HL-60/S4 (cell line): Measurements from ENCODE around the gene RAD51.

ENCODE experiments used
- in situ Hi-C: fragments of 300-500 bp; cut with MboI; formaldehyde crosslinking; loops from 2 replicates; pipeline ENCODE4 v1.14.3; 2022; ENCODE audit warnings: low sequenced_read_pairs

The RAD51 gene

DNA sequence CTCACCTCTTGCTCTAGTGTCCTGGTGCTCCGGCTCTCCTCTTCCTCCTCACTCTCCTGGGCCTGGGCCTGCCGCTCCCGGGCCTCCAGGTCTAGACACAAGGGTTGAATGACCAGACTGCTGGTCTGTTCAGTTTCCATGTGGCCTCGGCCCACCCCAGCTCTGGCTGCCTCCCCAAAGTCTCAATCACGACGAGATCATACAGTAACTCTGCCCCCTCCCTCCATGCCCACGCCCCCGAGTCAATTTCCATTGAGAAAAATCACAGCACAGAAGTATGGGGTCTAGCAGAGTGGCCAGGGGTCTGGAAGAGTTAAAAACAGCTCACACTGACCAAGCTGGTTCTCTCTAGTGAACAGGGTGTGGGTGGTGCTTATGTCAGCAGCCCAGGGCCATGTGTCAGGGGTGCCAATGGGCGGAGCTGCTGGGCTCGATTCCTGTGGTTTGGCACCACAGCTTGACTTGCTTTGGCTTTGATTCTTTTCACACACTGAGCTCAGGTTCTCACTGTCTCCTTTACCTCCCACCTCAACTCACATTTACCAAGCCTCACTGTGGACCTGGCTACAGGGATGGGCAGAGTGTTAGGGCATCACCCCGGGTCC, 81.7 kb downstream of the RAD51 start:
- in situ Hi-C loops = no loop called here
